ENCODE results near the gene SRSF3.
"Not testable (repeated sequence)": the region's sequence is repeated elsewhere in the genome, so short reads cannot be mapped to it uniquely, and the experiment has no call there.

The SRSF3 gene

GRCh38 chr6:36594029-36594815 lies at the start of gene SRSF3:
SRSF3 (plus strand) TSS chr6:36594362; CDS start chr6:36596763, 2,401 bp downstream.
- DNase-seq = peak; percentile 98

- no peak for DNase-seq
These were observed 48.3 kb upstream of the SRSF3 start for GRCh38 chr6:36545767-36546307.

DNA sequence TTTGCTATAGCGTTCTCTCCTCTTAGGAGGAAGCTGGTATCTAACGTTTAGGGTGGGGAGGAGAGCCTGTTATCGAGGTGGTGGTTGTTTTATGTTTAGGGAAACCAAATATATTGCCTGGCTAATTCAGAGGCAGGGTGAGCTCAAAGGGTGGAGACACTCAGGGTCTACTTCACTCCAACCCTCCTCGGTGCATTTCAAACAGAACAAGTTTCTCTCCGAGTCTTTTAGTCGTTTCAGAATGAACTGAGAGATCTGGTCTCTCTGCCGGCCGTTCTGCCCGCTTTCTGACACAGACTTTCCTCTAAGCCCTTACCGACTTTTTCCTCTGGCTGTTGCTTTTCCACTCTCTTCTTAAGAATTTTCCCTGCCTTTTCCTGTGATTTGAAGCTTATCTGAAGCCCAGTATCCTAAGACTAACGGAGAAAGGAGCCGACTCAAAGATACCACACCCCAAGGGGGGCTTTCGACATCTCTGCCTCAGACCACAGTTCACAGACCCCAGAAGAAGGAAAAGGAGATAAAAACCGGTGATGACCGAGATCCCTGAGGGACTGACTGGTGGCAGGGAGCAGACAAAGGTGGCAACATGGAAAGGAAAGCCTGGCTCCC lies 47.7 kb upstream of the SRSF3 start:
- no peak for DNase-seq

GRCh38 chr6:36546920-36547645 lies 47.1 kb upstream of the SRSF3 start, which contains the start of gene STK38:
STK38 (minus strand) TSS chr6:36547479; CDS start chr6:36540202, 7,277 bp downstream.
- peak; percentile 85 for DNase-seq

DNA sequence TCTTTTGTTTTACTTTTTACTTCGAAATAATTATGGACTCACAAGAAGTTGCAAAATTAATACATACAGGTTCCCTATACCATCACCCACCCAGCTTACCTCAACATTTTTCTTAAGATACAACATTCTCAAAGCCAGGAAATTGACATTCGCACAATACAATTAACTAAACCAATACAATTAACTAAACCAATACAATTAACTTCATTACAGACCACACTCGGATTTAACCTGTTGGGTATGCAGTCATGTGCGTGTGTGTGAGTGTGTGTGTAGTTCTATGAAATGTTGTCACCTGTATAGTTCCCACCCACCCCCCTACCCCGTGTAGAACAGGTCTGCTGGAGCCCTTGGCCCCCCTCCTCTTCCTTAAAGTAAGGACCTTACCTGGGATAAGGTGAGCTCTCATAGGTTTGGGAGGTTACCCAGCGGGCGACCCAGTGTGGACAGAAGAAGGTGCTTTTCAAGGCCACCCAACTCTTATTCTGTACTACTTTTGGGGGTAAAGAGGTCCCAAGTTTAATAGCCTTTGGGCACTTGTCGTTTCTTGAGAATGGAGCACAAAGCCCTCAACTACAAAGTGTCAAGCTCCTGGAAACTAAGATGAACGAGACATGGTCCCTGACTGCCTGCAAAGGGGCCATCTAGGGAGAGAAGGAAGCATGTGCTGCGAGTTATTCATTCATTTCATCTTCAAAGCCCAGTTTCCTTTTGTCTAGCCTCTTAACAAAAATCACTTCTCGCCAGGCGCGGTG lies 46.3 kb upstream of the SRSF3 start:
- no peak for DNase-seq

GRCh38 chr6:36548401-36548743 lies 45.8 kb upstream of the SRSF3 start:
- DNase-seq = no peak

DNA sequence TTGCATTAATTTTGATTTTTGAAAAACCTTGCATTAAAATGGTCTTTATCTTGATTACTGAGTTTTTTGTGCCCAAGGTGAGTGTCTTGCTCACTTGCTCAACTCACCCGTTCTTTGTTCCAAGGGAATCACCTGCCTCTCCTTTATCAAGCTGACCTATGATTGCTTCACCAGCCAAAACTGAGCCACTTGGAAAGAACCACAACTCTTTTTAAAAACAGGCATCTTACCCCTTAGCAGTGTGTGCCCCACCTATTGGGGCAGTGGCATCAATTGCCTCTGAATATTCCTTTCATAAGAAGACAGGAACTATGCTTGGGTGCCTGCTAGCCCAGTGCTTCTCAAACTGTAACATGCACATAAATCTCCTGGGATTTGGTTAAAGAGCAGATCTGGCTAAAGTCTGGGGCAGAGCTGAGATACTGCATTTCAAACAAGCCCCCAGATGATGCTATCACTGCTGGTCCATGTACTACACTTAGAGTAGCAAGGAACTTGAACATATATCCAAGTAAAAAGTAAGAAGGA lies 43.6 kb upstream of the SRSF3 start:
- no peak for DNase-seq

DNA sequence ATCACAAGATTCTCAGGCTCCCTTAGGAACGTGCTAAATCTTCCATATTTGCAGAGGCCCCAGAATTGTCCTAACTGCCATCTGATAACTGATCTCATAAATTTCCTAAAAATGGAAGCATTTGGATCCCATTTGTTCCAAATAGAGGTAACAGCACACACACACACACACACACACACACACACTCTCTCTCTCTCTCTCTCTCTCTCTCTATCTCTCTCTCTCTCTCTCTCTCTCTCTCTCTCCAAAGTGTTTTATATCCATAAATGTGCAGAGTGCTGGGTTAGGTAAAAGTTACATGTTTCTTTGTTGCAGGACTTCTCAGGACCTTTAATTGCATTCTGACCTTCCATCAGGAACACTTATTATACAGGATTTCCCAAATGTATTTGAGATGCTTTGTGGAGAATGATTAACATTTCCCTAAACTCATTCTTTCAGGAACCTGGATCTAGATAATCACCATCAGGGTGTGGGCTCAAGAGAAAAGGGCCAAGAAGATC lies 38.4 kb upstream of the SRSF3 start:
- no peak for DNase-seq

- no peak for DNase-seq
These were observed 37.9 kb upstream of the SRSF3 start for GRCh38 chr6:36556281-36556680.

- no peak for DNase-seq
These were observed 35.0 kb upstream of the SRSF3 start for GRCh38 chr6:36559011-36559793.

- DNase-seq = no peak
These were observed 33.3 kb upstream of the SRSF3 start for GRCh38 chr6:36560822-36561221.

- no peak for DNase-seq
These were observed 30.8 kb upstream of the SRSF3 start for GRCh38 chr6:36563237-36563927.

GRCh38 chr6:36563928-36564284 lies 30.3 kb upstream of the SRSF3 start:
- no peak for DNase-seq

- no peak for DNase-seq
These were observed 27.7 kb upstream of the SRSF3 start for GRCh38 chr6:36566418-36566905.

DNA sequence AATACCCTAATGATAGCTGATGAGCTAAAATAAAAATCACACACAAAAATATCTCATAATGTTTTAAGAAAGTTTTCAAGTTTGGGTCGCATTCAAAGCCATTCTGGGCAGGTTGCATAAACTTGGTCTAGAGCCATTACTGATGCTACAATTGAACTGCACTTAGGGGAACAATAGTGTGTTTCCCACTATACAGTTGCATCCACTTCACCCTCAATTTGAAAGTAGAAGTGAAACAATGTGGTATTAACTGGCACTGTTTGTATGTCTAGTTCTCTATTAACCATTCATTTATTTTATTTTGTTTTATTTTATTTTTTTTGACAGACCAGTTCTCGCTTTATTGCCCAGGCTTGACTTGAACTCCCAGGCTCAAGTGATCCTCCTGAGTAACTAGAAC lies 23.9 kb upstream of the SRSF3 start:
- DNase-seq = no peak

- DNase-seq = no peak
These were observed 22.8 kb upstream of the SRSF3 start for GRCh38 chr6:36571122-36572043.

DNA sequence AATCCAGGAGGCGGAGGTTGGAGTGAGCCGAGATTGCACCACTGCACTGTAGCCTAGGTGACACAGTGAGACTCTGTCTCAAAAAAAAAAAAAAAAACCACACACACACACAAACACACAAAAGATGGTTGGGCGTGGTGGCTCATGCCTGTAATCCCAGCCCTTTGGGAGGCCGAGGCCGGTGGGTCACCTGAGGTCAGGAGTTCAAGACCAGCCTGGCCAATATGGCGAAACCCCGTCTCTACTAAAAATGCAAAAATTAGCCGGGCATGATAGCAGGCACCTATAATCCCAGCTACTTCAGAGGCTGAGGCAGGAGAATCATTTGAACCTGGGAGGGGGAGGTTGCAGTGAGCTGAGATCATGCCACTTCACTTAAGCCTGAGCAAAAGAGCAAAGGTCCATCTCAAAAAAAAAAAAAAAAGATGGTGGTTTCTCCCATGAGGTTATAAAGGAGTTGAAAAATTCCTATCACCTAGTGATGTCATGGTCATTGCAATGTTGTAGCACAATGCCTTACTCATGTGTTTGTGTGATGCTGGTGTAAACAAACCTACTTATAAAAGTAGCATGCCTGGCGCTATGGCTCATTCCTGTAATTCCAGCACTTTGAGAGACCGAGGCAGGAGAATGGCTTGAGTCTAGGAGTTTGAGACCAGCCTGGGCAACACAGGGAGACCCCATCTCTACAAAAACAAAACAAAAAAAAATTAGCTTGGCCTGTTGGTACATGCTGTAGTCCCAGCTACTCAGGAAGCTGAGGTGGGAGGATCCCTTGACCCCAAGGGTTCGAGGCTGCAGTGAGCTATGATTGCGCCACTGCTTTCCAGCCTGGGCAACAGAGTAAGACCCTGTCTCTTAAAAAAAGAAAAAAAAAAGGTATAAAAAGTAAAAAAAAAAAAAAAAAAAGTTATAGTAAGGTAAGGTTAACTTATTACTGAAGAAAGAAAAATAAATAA lies 21.5 kb upstream of the SRSF3 start:
- DNase-seq = not testable (repeated sequence)

- DNase-seq = no peak
These were observed 19.5 kb upstream of the SRSF3 start for GRCh38 chr6:36574679-36575078.
